Stimulated activated CD8-positive, alpha-beta memory T cell treated with anti-CD3 and anti-CD28 coated beads, Interleukin-15, amount 100 ng/mL, for 24 hours (primary cell): ENCODE data around the gene MACO1.

Experiments used
- DNase-seq: peaks from one replicate; pipeline ENCODE4 v3.0.0-alpha.2; 2020; ENCODE audit warnings: low read depth

The MACO1 gene

DNA sequence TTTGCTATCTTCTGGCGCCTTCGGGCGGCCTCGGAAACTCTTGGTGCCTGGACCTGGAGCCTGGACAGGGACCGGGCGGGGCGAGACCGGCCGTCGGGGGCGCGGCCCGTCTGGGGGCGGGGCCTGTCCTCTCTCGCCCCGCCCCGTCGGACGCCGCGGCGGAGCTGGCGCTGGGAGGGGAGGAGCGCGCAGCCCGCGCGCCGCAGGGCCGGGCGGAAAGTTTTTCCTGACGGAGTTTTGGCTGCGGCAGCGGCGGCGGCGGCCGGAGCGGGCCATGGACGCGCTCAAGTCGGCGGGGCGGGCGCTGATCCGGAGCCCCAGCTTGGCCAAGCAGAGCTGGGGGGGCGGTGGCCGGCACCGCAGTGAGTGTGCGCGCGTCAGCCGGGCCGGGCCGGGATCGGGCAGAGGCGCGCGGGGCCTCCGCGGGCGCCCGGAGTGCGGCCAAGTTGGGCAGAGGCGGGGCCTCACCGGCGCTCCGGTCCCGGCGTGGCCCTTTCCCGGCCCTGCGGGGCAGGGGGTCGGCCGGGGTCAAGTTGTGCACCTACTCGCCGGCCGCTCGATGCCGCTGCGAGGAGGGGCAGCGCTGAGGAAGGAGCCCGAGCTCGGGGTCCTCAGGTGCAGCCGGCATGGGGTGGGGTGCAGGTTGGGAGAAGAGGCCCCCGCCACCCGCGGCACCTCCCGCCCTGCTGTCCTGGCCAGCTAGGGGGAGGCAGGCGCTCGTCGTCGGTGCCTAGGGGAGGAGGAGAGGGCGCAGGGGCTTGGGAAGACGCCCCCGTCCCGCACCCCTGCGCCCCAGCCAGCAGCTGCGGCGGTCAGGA, 112.9 kb downstream of the MACO1 start, which contains the start of gene LDLRAP1:
TSS of gene LDLRAP1 (plus strand) at position 182 of the 818 bp plus-strand sequence. CDS start at position 275, 93 bp downstream.
- DNase-seq, result peak; percentile 41

DNA sequence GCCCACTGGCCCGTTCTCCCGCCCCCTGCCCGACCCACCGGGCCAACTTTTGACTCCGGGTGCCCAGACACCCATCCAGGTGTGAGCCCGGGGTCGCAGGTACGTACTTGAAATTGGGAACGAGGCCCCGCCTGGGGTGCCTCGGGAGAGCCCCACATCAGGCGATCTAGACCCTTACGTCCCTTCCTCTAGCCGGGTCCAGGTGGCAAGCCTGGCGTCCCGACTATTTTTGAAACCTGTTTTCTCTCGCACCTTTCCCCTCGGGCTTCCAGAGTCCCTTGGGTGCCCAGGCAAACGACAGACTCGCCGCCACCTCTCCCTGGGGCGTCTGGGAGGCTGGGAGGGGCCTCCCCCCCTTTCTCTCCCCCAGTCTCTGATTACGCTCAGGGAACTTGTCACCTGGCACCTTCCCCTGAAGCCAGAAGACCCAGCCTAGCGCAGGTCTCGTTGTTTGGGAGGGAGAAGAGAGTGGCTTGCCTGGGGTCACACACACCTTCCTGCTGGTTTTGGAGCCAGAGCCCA, 113.6 kb downstream of the MACO1 start:
- DNase-seq, result no peak

DNA sequence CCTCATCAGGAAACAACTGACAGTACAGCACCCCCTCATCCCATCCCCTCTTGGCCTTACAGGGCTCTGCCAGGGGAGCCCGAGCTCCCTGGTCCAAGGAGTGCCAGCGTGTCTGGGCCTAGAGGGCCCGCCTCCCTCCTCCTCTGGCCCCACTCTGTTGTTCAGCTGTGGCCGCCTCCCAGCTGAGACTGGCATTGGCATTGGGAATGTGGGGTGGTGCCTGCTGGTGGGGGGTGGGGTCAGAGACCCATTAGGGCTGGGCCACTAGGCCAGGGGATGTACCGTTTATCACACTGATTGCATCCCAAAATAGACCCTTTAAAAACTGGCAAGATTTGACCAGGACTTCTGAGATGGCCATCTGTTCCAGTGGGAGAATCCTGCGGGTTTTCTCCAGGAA, 114.1 kb downstream of the MACO1 start:
- no peak for DNase-seq

DNA sequence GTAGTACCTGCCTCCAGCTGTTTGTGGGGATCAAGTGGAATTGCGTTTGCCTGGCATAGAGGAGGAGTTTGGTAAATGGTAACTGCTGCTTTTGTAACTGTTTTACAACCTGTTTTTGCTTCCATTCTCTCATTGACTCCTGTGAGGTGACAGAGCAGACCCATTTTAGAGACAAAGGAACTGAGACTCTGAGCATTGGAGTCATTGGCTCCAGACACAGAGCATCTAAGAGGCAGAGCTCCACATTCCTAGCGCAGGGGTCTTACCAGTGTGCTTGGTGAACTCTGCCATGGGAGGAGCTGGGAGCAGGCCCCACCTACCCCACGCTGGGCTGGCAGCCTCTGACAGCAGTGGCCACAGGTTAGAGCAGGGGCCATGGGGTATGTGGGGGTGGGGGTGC, 115.1 kb downstream of the MACO1 start:
- no peak for DNase-seq

DNA sequence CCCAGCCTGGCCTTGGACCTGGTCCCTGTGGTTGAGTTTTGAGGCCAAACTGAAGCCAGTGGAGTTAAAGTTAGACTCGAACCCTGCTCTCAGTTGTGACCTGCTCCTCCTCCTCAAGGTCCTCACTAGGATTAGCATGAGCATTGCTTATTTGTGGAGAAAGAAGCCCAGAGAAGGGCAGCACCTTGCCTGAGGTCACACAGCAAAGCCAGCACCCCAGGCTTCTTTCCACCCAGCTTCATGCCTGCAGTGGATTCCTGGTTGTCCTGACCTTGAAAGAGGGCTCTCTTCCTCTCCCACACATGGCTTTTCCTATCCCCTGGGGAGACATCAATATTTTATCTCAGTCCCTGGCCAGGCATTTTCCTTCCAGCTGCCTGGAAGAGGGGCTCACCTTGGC, 115.5 kb downstream of the MACO1 start:
- DNase-seq, result no peak

DNA sequence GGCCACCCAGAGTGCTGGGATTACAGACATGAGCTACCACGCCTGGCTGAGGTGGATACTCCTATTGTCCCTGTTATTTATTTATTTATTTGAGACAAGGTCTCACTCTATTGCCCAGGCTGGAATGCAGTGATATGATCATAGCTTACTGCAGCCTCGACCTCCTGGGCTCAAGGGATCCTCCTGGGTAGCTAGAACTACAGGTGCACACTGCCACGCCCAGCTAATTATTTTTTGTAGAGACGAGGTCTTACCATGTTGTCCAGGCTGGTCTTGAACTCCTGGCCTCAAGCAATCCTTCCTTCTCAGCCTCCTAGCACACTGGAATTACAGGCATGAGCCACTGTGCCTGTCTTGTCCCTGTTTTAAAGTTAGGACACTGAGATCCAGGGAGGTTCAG, 117.9 kb downstream of the MACO1 start:
- DNase-seq, result no peak

DNA sequence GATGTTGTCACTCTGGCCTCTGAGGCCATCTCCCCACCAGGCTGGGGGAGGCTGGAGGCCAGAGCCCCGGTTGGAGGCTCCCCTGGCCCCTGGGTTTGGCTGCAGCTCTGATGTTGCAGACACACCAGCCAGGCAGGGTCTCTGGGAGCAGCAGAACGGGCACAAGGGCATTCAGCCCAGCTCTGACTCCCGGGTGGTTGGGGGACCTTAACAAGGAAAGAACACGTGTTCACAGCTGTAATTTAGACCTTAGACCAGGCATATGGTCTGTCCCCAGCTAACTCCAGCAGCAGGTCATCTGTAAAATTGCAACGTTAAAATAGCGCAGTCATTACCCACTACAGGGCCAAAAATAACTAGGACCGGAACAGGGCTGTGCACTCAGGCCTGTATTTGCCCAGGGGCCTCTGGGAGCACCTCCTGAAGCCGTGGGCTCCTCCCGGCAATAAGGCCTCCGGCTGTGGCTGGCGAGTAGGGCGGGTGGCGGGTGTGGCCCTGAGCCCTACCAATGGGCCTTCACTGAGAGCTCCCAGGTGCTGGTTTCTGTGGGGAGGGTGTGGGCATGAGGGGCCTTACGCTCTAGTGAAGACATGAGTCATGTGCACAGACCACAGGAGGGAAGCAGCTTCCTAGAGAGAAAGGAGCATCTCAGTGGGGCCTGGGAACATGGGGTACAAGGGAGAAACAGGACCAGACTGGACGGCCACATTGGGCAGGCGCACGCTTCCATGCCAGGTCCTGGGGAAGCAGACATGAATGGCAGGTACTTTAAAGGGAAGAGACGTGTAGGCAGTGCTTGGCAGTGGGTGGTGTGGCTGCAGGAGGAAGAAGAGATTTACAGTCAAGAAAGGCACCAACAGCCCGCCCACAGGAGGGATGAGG, 118.8 kb downstream of the MACO1 start:
- peak; percentile 50 for DNase-seq
